ENCODE data around the gene MT2A. TPM values are rescaled to one million over a fixed set of nuclear protein-coding genes. Genes with fewer than 3 reads are reported as not detected.
A peak's percentile ranks its signal among the peaks of the same experiment; 100 is the strongest.

MT2A gene
- total RNA-seq, 2 donors from 2014 or later: 20.0 to 211 TPM

- WGBS, 2 donors: 0 to 1% methylated on average over 28 to 54 of the region's 61 CpGs
- DNase-seq (peak; percentile 64 to 81 (median 74)), ATAC-seq (peak; percentile 82)
- H3K27me3 ChIP-seq: no peaks in the 10 kb centered on the region
- intact Hi-C loops (cut with DNase I): no loop called here
- peak within 1 kb of the TSS; percentile 71 to 89 (median 82) for H3K27ac ChIP-seq
- no peaks in the 10 kb centered on the region for H3K9me3 ChIP-seq
- H3K4me3 ChIP-seq: peak within 1 kb of the TSS; percentile 23 to 54
- TF ChIP-seq CTCF (IDR thresholded peaks at IDR 0.05): peak in 1 of 7 experiments; percentile 4
- peak; percentile 54 to 78 (median 74) for TF ChIP-seq POLR2A (IDR thresholded peaks at IDR 0.05)
- no peaks in the 10 kb centered on the region for H3K36me3 ChIP-seq (replicated peaks in 1 of 2; ENCODE audit: insufficient read depth in 1 of 2, low read depth in 2 of 2)
- peaks cover 25% of the 10 kb centered on the region for H3K4me1 ChIP-seq
Measured at GRCh38 chr16:56632156-56632847, 23.9 kb downstream of the MT2A start, which contains the start of gene MT1M. Gene MT1M, plus strand, starts transcription at chr16:56632659. Its CDS starts 73 bp downstream, at chr16:56632732.

GRCh38 chr16:56632848-56633365 lies 24.5 kb downstream of the MT2A start:
- peak; percentile 12 for ATAC-seq
- Histone ChIP-seq H3K36me3 (replicated peaks in 1 of 2; ENCODE audit: insufficient read depth in 1 of 2, low read depth in 2 of 2) (no peaks in the 10 kb centered on the region), H3K27ac (peak overlapping the region; percentile 71 to 89 (median 82)), H3K9me3 (no peaks in the 10 kb centered on the region), H3K4me1 (peaks cover 21% of the 10 kb centered on the region), H3K4me3 (peak overlapping the region in 1 of 2 donors; percentile 23), H3K27me3 (no peaks in the 10 kb centered on the region)
- intact Hi-C loops (cut with DNase I): no loop called here
- 38 to 40% methylated on average over 6 of the region's 6 CpGs for WGBS, 2 donors
- DNase-seq: no peak
- TF ChIP-seq CTCF (IDR thresholded peaks at IDR 0.05) (no peak), POLR2A (IDR thresholded peaks at IDR 0.05) (no peak)

- DNase-seq: no peak
- no peaks in the 10 kb centered on the region for H3K9me3 ChIP-seq
- intact Hi-C loops (cut with DNase I): no loop called here
- no peak for ATAC-seq
- peak overlapping the region in 1 of 4 donors; percentile 89 for H3K27ac ChIP-seq
- H3K36me3 ChIP-seq (replicated peaks in 1 of 2; ENCODE audit: insufficient read depth in 1 of 2, low read depth in 2 of 2): no peaks in the 10 kb centered on the region
- no peaks in the 10 kb centered on the region for H3K27me3 ChIP-seq
- H3K4me1 ChIP-seq: peaks cover 26% of the 10 kb centered on the region
- TF ChIP-seq CTCF (IDR thresholded peaks at IDR 0.05) (no peak), POLR2A (IDR thresholded peaks at IDR 0.05) (no peak)
- 30 to 47% methylated on average over 7 of the region's 7 CpGs for WGBS, 2 donors
- H3K4me3 ChIP-seq: no peak overlapping the region
Measured at GRCh38 chr16:56633535-56633934, 25.2 kb downstream of the MT2A start.

- ATAC-seq (no peak), DNase-seq (no peak)
- Histone ChIP-seq H3K27ac (no peak overlapping the region), H3K27me3 (no peaks in the 10 kb centered on the region), H3K4me3 (no peak overlapping the region), H3K9me3 (no peaks in the 10 kb centered on the region), H3K36me3 (replicated peaks in 1 of 2; ENCODE audit: insufficient read depth in 1 of 2, low read depth in 2 of 2) (no peaks in the 10 kb centered on the region), H3K4me1 (peaks cover 32% of the 10 kb centered on the region)
- TF ChIP-seq CTCF (IDR thresholded peaks at IDR 0.05): no peak
- 70 to 74% methylated on average over 43 to 47 of the region's 47 CpGs for WGBS, 2 donors
- intact Hi-C loops (cut with DNase I): no loop called here
Measured at GRCh38 chr16:56634715-56635440, 26.5 kb downstream of the MT2A start.
